IMR-90 (cell line): ENCODE measurements around the gene RAD18. TPM values are rescaled to one million over a fixed set of nuclear protein-coding genes. Genes with fewer than 3 reads are reported as not detected.

Experiments
- ATAC-seq: fragments of 200-7000 bp; cut with Tn5 transposase; 2 replicates; pipeline ENCODE4 v1.9.1; 2020; ENCODE audit warnings: low read depth, mild to moderate bottlenecking, moderate library complexity
- BruUV-seq: library from RNA; stranded (reverse); fragments of 400-500 nt; replicated peaks from 2 replicates; lab custom pipeline; 2021; lab: Mats Ljungman, UMichigan
- CTCF ChIA-PET: fragments of 300-600 bp; formaldehyde crosslinking; extraction: SDS; loops from one replicate; lab custom pipeline; 2021; ENCODE audit warnings: antibody characterized with exemption; lab: Yijun Ruan, JAX
- POLR2A ChIA-PET: fragments of 300-600 bp; sonication (Branson Sonifier 250); formaldehyde crosslinking; loops from one replicate; lab custom pipeline; 2022; ENCODE audit warnings: antibody characterized with exemption; ENCODE audit not compliant: unreplicated experiment; lab: Charles Lee
- DNase-seq: peaks from one replicate; pipeline ENCODE4 v3.0.0; 2013
- H2AFZ ChIP-seq: replicated peaks from 2 replicates; pipeline ENCODE3; 2013; ENCODE audit warnings: low read length, mild to moderate bottlenecking; ENCODE audit not compliant: poor library complexity
- H2AK5ac ChIP-seq: 2 replicates; pipeline ENCODE4 v1.6.1; 2013; ENCODE audit warnings: low read depth, low read length, inconsistent platforms
- H2AK9ac ChIP-seq: replicated peaks from 2 replicates; pipeline ENCODE3; 2013; ENCODE audit warnings: mild to moderate bottlenecking, low read depth, low read length, moderate library complexity; ENCODE audit not compliant: poor library complexity
- H2BK120ac ChIP-seq: 2 replicates; pipeline ENCODE4 v1.6.1; 2013; ENCODE audit warnings: low read depth, low read length, inconsistent platforms
- H2BK15ac ChIP-seq: 3 replicates; pipeline ENCODE4 v1.6.1; 2013; ENCODE audit warnings: low read depth, low read length, inconsistent platforms
- H2BK20ac ChIP-seq: 2 replicates; pipeline ENCODE4 v1.6.1; 2013; ENCODE audit warnings: low read depth, mild to moderate bottlenecking, inconsistent platforms, low read length, moderate library complexity
- H2BK5ac ChIP-seq: 2 replicates; pipeline ENCODE4 v1.6.1; 2013; ENCODE audit warnings: mild to moderate bottlenecking, low read depth, low read length, inconsistent platforms; ENCODE audit not compliant: poor library complexity, severe bottlenecking
- H3K14ac ChIP-seq: replicated peaks from 2 replicates; pipeline ENCODE4 v1.6.1; 2013; ENCODE audit warnings: low read depth, low read length, inconsistent platforms
- H3K18ac ChIP-seq: 2 replicates; pipeline ENCODE4 v1.6.1; 2013; ENCODE audit warnings: low read depth, low read length, control low read depth
- H3K23ac ChIP-seq: 2 replicates; pipeline ENCODE4 v1.6.1; 2013; ENCODE audit warnings: low read depth, low read length, inconsistent platforms
- H3K27ac ChIP-seq: 2 replicates; pipeline ENCODE4 v1.5.1; 2013; ENCODE audit warnings: mild to moderate bottlenecking, control low read depth, low read length; ENCODE audit not compliant: insufficient read depth
- H3K27me3 ChIP-seq: 2 replicates; pipeline ENCODE4 v1.6.1; 2013; ENCODE audit warnings: low read length; ENCODE audit not compliant: control insufficient read depth, insufficient read depth
- H3K36me3 ChIP-seq: 2 replicates; pipeline ENCODE4 v1.6.1; 2013; ENCODE audit warnings: low read length, mixed read lengths; ENCODE audit not compliant: control insufficient read depth, insufficient read depth
- H3K4ac ChIP-seq: 2 replicates; pipeline ENCODE4 v1.6.1; 2013; ENCODE audit warnings: low read depth, low read length, inconsistent platforms
- H3K4me1 ChIP-seq: 2 replicates; pipeline ENCODE4 v1.6.1; 2013; ENCODE audit warnings: low read length, mixed read lengths; ENCODE audit not compliant: control insufficient read depth, insufficient read depth
- H3K4me2 ChIP-seq: 2 replicates; pipeline ENCODE4 v1.6.1; 2013; ENCODE audit warnings: low read depth, mild to moderate bottlenecking, control low read depth, low read length, moderate library complexity
- H3K4me3 ChIP-seq: 2 replicates; pipeline ENCODE4 v1.5.1; 2013; ENCODE audit warnings: low read depth, mild to moderate bottlenecking, control low read depth, low read length, moderate library complexity; ENCODE audit not compliant: insufficient read depth
- H3K56ac ChIP-seq: 2 replicates; pipeline ENCODE4 v1.6.1; 2013; ENCODE audit warnings: low read length, inconsistent platforms; ENCODE audit not compliant: insufficient read depth; ENCODE audit errors: extremely low read depth
- H3K79me1 ChIP-seq, 2 experiments: 2 replicates each; pipeline ENCODE4 v1.6.1; 2013; ENCODE audit warnings: low read length in 2 of 2, inconsistent platforms in 1 of 2, low read depth in 1 of 2
- H3K9ac ChIP-seq: 2 replicates; pipeline ENCODE4 v1.6.1; 2013; ENCODE audit warnings: low read depth, low read length, control low read depth
- H3K9me1 ChIP-seq: 2 replicates; pipeline ENCODE4 v1.6.1; 2013; ENCODE audit warnings: low read length, inconsistent platforms; ENCODE audit not compliant: insufficient read depth
- H3K9me3 ChIP-seq: 2 replicates; pipeline ENCODE4 v1.6.1; 2013; ENCODE audit warnings: low read length; ENCODE audit not compliant: control insufficient read depth, insufficient read depth
- H4K20me1 ChIP-seq: 2 replicates; pipeline ENCODE4 v1.6.1; 2013; ENCODE audit warnings: low read length, inconsistent platforms; ENCODE audit not compliant: insufficient read depth
- H4K5ac ChIP-seq: 2 replicates; pipeline ENCODE4 v1.6.1; 2013; ENCODE audit warnings: mild to moderate bottlenecking, low read depth, low read length, control low read depth
- H4K8ac ChIP-seq, 2 experiments: 2 replicates each; pipeline ENCODE4 v1.6.1; 2013; ENCODE audit warnings: low read depth in 2 of 2, low read length in 2 of 2, control low read depth in 1 of 2, inconsistent platforms in 1 of 2
- H4K91ac ChIP-seq: 2 replicates; pipeline ENCODE4 v1.6.1; 2013; ENCODE audit warnings: low read depth, low read length, inconsistent platforms; ENCODE audit not compliant: insufficient read depth
- BHLHE40 ChIP-seq: fragments of 150-350 bp; IDR thresholded peaks from 2 replicates; pipeline ENCODE4 v1.6.1; 2016; ENCODE audit warnings: mild to moderate bottlenecking, low read depth, low read length
- CEBPB ChIP-seq: IDR thresholded peaks from 2 replicates; pipeline ENCODE4 v1.6.1; 2012; ENCODE audit warnings: low read depth, low read length, improper control_type of control experiment
- CHD1 ChIP-seq: IDR thresholded peaks from 2 replicates; pipeline ENCODE4 v1.6.1; 2012; ENCODE audit warnings: low read depth, low read length, improper control_type of control experiment
- FOS ChIP-seq: fragments of 150-350 bp; IDR thresholded peaks from 2 replicates; pipeline ENCODE4 v1.6.1; 2016; ENCODE audit warnings: low read depth, low read length
- MAFK ChIP-seq: IDR thresholded peaks from 2 replicates; pipeline ENCODE4 v1.6.1; 2012; ENCODE audit warnings: low read depth, low read length, improper control_type of control experiment
- MAZ ChIP-seq: IDR thresholded peaks from 2 replicates; pipeline ENCODE4 v1.6.1; 2012; ENCODE audit warnings: low read depth, mild to moderate bottlenecking, low read length, improper control_type of control experiment, moderate library complexity, borderline replicate concordance
- NFE2L2 ChIP-seq: fragments of 150-350 bp; IDR thresholded peaks from 2 replicates; pipeline ENCODE4 v1.6.1; 2016; ENCODE audit warnings: low read depth, mild to moderate bottlenecking, low read length
- POLR2A ChIP-seq: IDR thresholded peaks from 2 replicates; pipeline ENCODE4 v1.6.1; 2012; ENCODE audit warnings: mild to moderate bottlenecking, low read depth, low read length
- RAD21 ChIP-seq: IDR thresholded peaks from 2 replicates; pipeline ENCODE4 v1.6.1; 2012; ENCODE audit warnings: low read length, improper control_type of control experiment
- RCOR1 ChIP-seq: IDR thresholded peaks from 2 replicates; pipeline ENCODE4 v1.6.1; 2012; ENCODE audit warnings: mild to moderate bottlenecking, low read length, improper control_type of control experiment; ENCODE audit not compliant: insufficient replicate concordance
- RFX5 ChIP-seq: IDR thresholded peaks from 2 replicates; pipeline ENCODE4 v1.8.0; 2012; ENCODE audit warnings: low read depth, mild to moderate bottlenecking, low read length, moderate library complexity
- SMC3 ChIP-seq: fragments of 150-350 bp; IDR thresholded peaks from 2 replicates; pipeline ENCODE4 v1.6.1; 2016; ENCODE audit warnings: low read depth, mild to moderate bottlenecking, antibody characterized with exemption, low read length, moderate library complexity
- WGBS, 2 experiments: methylation state at CpG; one replicate each; pipeline versions ENCODE4 v1.1.5 to v1.1.7; 2013; ENCODE audit warnings: missing lambda C conversion rate in 2 of 2; ENCODE audit not compliant: insufficient read length in 1 of 2; ENCODE audit errors: extremely low coverage in 2 of 2; 5-methylcytosine and 5-hydroxymethylcytosine counted together
- dilution Hi-C: fragments of 300-500 bp; cut with HindIII; formaldehyde crosslinking; loops from one replicate; pipeline ENCODE4 v1.14.3; 2018; ENCODE audit warnings: low sequenced_read_pairs; ENCODE audit not compliant: unreplicated experiment
- in situ Hi-C: fragments of 300-500 bp; cut with MboI; formaldehyde crosslinking; loops from 3 replicates; pipeline ENCODE4 v1.14.3; 2019; ENCODE audit warnings: low sequenced_read_pairs, inconsistent platforms, mixed read lengths
- intact Hi-C: fragments of 100-400 bp; cut with micrococcal nuclease; formaldehyde crosslinking; loops from 2 replicates; pipeline ENCODE4 v1.10.0; 2022
- polyA plus RNA-seq, 3 experiments: library from polyadenylated mRNA; depleted of rRNA; stranded (reverse); fragments of >200 nt; gene quantifications; 2 replicates each; pipeline ENCODE4 v1.2.3, GENCODE V29; 2012; ENCODE audit warnings: low replicate concordance in 1 of 3
- total RNA-seq: library from RNA; depleted of rRNA; stranded (reverse); fragments of >200 nt; gene quantifications from 2 replicates; pipeline ENCODE4 v1.2.3, GENCODE V29; 2012
- TF ChIP-seq, protein P1 (sequence below): conservative IDR thresholded peaks from 2 replicates; pipeline ENCODE4 v1.5.1; 2012; ENCODE audit warnings: mild to moderate bottlenecking, low read depth, low read length, improper control_type of control experiment
- TF ChIP-seq, protein P2 (sequence below): fragments of 150-350 bp; IDR thresholded peaks from 2 replicates; pipeline ENCODE4 v1.6.1; 2016; ENCODE audit warnings: low read depth, mild to moderate bottlenecking, low read length, moderate library complexity, borderline replicate concordance

RAD18 gene
- total and polyA plus RNA-seq, 2 of the 4 experiments (the other 2 are of a cell fraction), result 8.2 to 17.2 TPM

DNA sequence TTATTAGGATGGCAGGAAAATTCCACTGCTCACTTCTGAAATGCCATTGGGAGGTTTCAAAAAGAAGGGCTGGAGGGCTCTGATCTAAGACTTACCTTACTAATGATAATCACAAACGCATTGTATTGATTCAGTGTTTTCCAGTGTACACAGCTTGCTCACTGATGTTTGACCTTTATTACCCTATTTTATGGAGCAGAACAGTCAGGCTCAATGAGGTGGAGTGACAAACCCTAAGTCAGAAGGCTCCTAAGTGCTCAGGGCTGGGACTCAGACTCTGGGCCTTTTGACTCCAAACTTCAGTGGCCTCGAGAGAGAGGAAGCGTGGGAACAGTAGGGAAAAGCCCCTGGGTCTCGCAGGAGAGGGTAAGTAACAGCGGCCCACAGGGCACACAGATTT, 20.3 kb upstream of the RAD18 start:
- in situ Hi-C loops (no loop called here), dilution Hi-C loops (no loop called here), intact Hi-C loops (no loop called here)
- Histone ChIP-seq H4K20me1 (no peaks in the 10 kb centered on the region), H3K4ac (no peak overlapping the region), H2AFZ (no peak overlapping the region), H3K79me1 (no peaks in the 10 kb centered on the region), H3K56ac (no peak overlapping the region), H3K18ac (no peak overlapping the region), H4K8ac (no peak overlapping the region), H3K27ac (no peak overlapping the region), H3K9me3 (peaks cover 4% of the 10 kb centered on the region; the same call in 1 of the 2 replicates), H4K91ac (no peak overlapping the region), H3K4me2 (no peak overlapping the region), H2AK9ac (no peak overlapping the region), H3K23ac (no peak overlapping the region), H3K27me3 (peaks cover 5% of the 10 kb centered on the region), H3K4me1 (no peaks in the 10 kb centered on the region), H3K9me1 (no peaks in the 10 kb centered on the region), H2BK5ac (no peak overlapping the region), H2BK120ac (no peak overlapping the region), H2BK20ac (no peak overlapping the region), H2AK5ac (no peak overlapping the region), H3K4me3 (no peak overlapping the region), H3K14ac (no peak overlapping the region), H3K36me3 (no peaks in the 10 kb centered on the region), H2BK15ac (no peak overlapping the region), H4K5ac (no peak overlapping the region), H3K9ac (no peak overlapping the region)
- no TSS peak for BruUV-seq
- TF ChIP-seq RFX5, result no peak
- no peak for TF ChIP-seq NFE2L2
- TF ChIP-seq FOS, result no peak
- TF ChIP-seq POLR2A, result no peak
- no peak for TF ChIP-seq CEBPB
- TF ChIP-seq, protein P1, sequence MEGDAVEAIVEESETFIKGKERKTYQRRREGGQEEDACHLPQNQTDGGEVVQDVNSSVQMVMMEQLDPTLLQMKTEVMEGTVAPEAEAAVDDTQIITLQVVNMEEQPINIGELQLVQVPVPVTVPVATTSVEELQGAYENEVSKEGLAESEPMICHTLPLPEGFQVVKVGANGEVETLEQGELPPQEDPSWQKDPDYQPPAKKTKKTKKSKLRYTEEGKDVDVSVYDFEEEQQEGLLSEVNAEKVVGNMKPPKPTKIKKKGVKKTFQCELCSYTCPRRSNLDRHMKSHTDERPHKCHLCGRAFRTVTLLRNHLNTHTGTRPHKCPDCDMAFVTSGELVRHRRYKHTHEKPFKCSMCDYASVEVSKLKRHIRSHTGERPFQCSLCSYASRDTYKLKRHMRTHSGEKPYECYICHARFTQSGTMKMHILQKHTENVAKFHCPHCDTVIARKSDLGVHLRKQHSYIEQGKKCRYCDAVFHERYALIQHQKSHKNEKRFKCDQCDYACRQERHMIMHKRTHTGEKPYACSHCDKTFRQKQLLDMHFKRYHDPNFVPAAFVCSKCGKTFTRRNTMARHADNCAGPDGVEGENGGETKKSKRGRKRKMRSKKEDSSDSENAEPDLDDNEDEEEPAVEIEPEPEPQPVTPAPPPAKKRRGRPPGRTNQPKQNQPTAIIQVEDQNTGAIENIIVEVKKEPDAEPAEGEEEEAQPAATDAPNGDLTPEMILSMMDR, result no peak
- no peak for TF ChIP-seq RAD21
- no peak for TF ChIP-seq SMC3
- no peak for TF ChIP-seq CHD1
- no peak for TF ChIP-seq MAZ
- TF ChIP-seq BHLHE40, result no peak
- TF ChIP-seq RCOR1, result no peak
- TF ChIP-seq MAFK, result no peak
- TF ChIP-seq, protein P2, sequence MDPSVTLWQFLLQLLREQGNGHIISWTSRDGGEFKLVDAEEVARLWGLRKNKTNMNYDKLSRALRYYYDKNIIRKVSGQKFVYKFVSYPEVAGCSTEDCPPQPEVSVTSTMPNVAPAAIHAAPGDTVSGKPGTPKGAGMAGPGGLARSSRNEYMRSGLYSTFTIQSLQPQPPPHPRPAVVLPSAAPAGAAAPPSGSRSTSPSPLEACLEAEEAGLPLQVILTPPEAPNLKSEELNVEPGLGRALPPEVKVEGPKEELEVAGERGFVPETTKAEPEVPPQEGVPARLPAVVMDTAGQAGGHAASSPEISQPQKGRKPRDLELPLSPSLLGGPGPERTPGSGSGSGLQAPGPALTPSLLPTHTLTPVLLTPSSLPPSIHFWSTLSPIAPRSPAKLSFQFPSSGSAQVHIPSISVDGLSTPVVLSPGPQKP, result no peak
- 76% methylated on average over 2 of the region's 5 CpGs; no CpG with 5 or more reads in 1 of the 2 experiments for WGBS, 2 experiments
- DNase-seq, result no peak
- no peak for ATAC-seq
- CTCF ChIA-PET, result interaction anchor here (1.5 kb wide), 1 partner anchor 214 kb away, joined by 3 read pairs; the partner anchor contains the start of gene OXTR
- POLR2A ChIA-PET, result no interaction called here
